ENCODE measurements around the gene FADS6. TPM values are rescaled to one million over a fixed set of nuclear protein-coding genes. Genes with fewer than 3 reads are reported as not detected.

The FADS6 gene
- polyA plus RNA-seq, 1 donor from 2014 or later: not detected

- Histone ChIP-seq H3K27ac (ENCODE audit: low read length) (no peak overlapping the region), H3K9me3 (ENCODE audit: low read length) (no peaks in the 10 kb centered on the region), H3K79me2 (replicated peaks; ENCODE audit: insufficient read depth, low read length) (no peaks in the 10 kb centered on the region), H4K20me1 (ENCODE audit: insufficient read depth) (no peaks in the 10 kb centered on the region), H3K4me2 (ENCODE audit: low read length) (no peak overlapping the region), H2AFZ (ENCODE audit: low read depth, low read length) (no peak overlapping the region), H3K9ac (ENCODE audit: low read length) (no peak overlapping the region), H3K9me2 (ENCODE audit: insufficient read depth, low read length) (no peaks in the 10 kb centered on the region), H3F3A (ENCODE audit: insufficient read depth, low read length, poor library complexity, severe bottlenecking) (no peaks in the 10 kb centered on the region), H3K36me3 (ENCODE audit: insufficient read depth, low read length) (no peaks in the 10 kb centered on the region), H3K4me3 (ENCODE audit: low read length) (no peak overlapping the region), H3K27me3 (ENCODE audit: insufficient read depth, low read depth, low read length) (peaks cover 49% of the 10 kb centered on the region)
- TF ChIP-seq RAD21 (conservative IDR thresholded peaks at IDR 0.05) (no peak), TAF1 (IDR thresholded peaks at IDR 0.05; ENCODE audit: low read depth) (no peak), EZH2 (IDR thresholded peaks at IDR 0.05; ENCODE audit: borderline replicate concordance, insufficient read depth, low read length, poor library complexity, severe bottlenecking) (no peak), CTCF (IDR thresholded peaks at IDR 0.05; ENCODE audit: poor library complexity, severe bottlenecking) (no peak), MXI1 (conservative IDR thresholded peaks at IDR 0.05; ENCODE audit: poor library complexity, severe bottlenecking) (no peak), SMC3 (conservative IDR thresholded peaks at IDR 0.05; ENCODE audit: poor library complexity) (no peak), EP300 (conservative IDR thresholded peaks at IDR 0.05; ENCODE audit: poor library complexity, severe bottlenecking) (no peak), REST (IDR thresholded peaks at IDR 0.05; ENCODE audit: borderline replicate concordance) (no peak), POLR2AphosphoS5 (IDR thresholded peaks at IDR 0.05) (no peak)
Measured at GRCh38 chr17:74922172-74922571, 28.7 kb upstream of the FADS6 start.

GRCh38 chr17:74921769-74922168 lies 28.3 kb upstream of the FADS6 start:
- no peaks in the 10 kb centered on the region for H4K20me1 ChIP-seq (ENCODE audit: insufficient read depth)
- no peaks in the 10 kb centered on the region for H3K36me3 ChIP-seq (ENCODE audit: insufficient read depth, low read length)
- H3K9me3 ChIP-seq (ENCODE audit: low read length): no peaks in the 10 kb centered on the region
- H3K9me2 ChIP-seq (ENCODE audit: insufficient read depth, low read length): no peaks in the 10 kb centered on the region
- H3F3A ChIP-seq (ENCODE audit: insufficient read depth, low read length, poor library complexity, severe bottlenecking): no peaks in the 10 kb centered on the region
- H3K4me2 ChIP-seq (ENCODE audit: low read length): no peak overlapping the region
- H3K4me3 ChIP-seq (ENCODE audit: low read length): no peak overlapping the region
- no peak overlapping the region for H2AFZ ChIP-seq (ENCODE audit: low read depth, low read length)
- no peak overlapping the region for H3K27ac ChIP-seq (ENCODE audit: low read length)
- no peaks in the 10 kb centered on the region for H3K79me2 ChIP-seq (replicated peaks; ENCODE audit: insufficient read depth, low read length)
- no peak for TF ChIP-seq REST (IDR thresholded peaks at IDR 0.05; ENCODE audit: borderline replicate concordance)
- no peak overlapping the region for H3K9ac ChIP-seq (ENCODE audit: low read length)
- H3K27me3 ChIP-seq (ENCODE audit: insufficient read depth, low read depth, low read length): peaks cover 45% of the 10 kb centered on the region
